Trophoblast cell (in vitro differentiated cells and primary cell): ENCODE data around the gene FOXP4.

Source experiments
- DNase-seq, 2 donors: peaks; one replicate each; pipeline ENCODE4 v3.0.0-alpha.2; 2016
- H2AFZ ChIP-seq: 2 replicates; pipeline ENCODE4 v1.6.1; 2013; ENCODE audit warnings: low read length, moderate library complexity, mild to moderate bottlenecking; ENCODE audit not compliant: insufficient read depth, poor library complexity
- H2AK5ac ChIP-seq: 2 replicates; pipeline ENCODE4 v1.6.1; 2013; ENCODE audit warnings: mild to moderate bottlenecking, low read length
- H2BK120ac ChIP-seq: 2 replicates; pipeline ENCODE4 v1.6.1; 2013; ENCODE audit warnings: low read length, mild to moderate bottlenecking, moderate library complexity; ENCODE audit not compliant: insufficient read depth, poor library complexity
- H2BK12ac ChIP-seq: 2 replicates; pipeline ENCODE4 v1.6.1; 2013; ENCODE audit warnings: mild to moderate bottlenecking, low read length, moderate library complexity
- H2BK5ac ChIP-seq: 2 replicates; pipeline ENCODE4 v1.6.1; 2013; ENCODE audit warnings: low read length, low read depth, moderate library complexity, mild to moderate bottlenecking; ENCODE audit not compliant: poor library complexity
- H3K14ac ChIP-seq: 2 replicates; pipeline ENCODE4 v1.6.1; 2013; ENCODE audit warnings: mild to moderate bottlenecking, low read length
- H3K18ac ChIP-seq: 2 replicates; pipeline ENCODE4 v1.6.1; 2013; ENCODE audit warnings: mild to moderate bottlenecking, low read length
- H3K23ac ChIP-seq: 2 replicates; pipeline ENCODE4 v1.6.1; 2013; ENCODE audit warnings: low read length
- H3K27ac ChIP-seq: 2 replicates; pipeline ENCODE4 v1.5.1; 2013; ENCODE audit warnings: low read depth, mild to moderate bottlenecking, inconsistent platforms, low read length, moderate library complexity
- H3K27me3 ChIP-seq: 2 replicates; pipeline ENCODE4 v1.6.1; 2013; ENCODE audit warnings: inconsistent platforms, mild to moderate bottlenecking, low read length, moderate library complexity; ENCODE audit not compliant: insufficient read depth
- H3K36me3 ChIP-seq, 2 experiments: 1 replicate in 1 of 2; 2 replicates in 1 of 2; pipeline ENCODE4 v1.6.1; 2013; ENCODE audit warnings: low read length in 2 of 2, mild to moderate bottlenecking in 2 of 2, moderate library complexity in 1 of 2; ENCODE audit not compliant: insufficient read depth in 2 of 2, control insufficient read depth in 1 of 2
- H3K4ac ChIP-seq: 2 replicates; pipeline ENCODE4 v1.6.1; 2013; ENCODE audit warnings: low read depth, mild to moderate bottlenecking, low read length, moderate library complexity
- H3K4me1 ChIP-seq, 2 experiments: 1 replicate in 1 of 2; 2 replicates in 1 of 2; pipeline ENCODE4 v1.6.1; 2013; ENCODE audit warnings: low read length in 2 of 2, mild to moderate bottlenecking in 2 of 2, moderate library complexity in 1 of 2; ENCODE audit not compliant: insufficient read depth in 2 of 2, control insufficient read depth in 1 of 2
- H3K4me2 ChIP-seq: 2 replicates; pipeline ENCODE4 v1.6.1; 2013; ENCODE audit warnings: inconsistent platforms, mild to moderate bottlenecking, low read length, moderate library complexity
- H3K4me3 ChIP-seq: 2 replicates; pipeline ENCODE4 v1.5.1; 2013; ENCODE audit warnings: mild to moderate bottlenecking, low read depth, low read length, inconsistent platforms
- H3K79me1 ChIP-seq: one replicate; pipeline ENCODE4 v1.6.1; 2013; ENCODE audit warnings: low read length
- H3K79me2 ChIP-seq: 2 replicates; pipeline ENCODE4 v1.6.1; 2013; ENCODE audit warnings: low read length, mild to moderate bottlenecking; ENCODE audit not compliant: control insufficient read depth, insufficient read depth, poor library complexity
- H3K9ac ChIP-seq: 2 replicates; pipeline ENCODE4 v1.6.1; 2013; ENCODE audit warnings: mild to moderate bottlenecking, low read length
- H3K9me3 ChIP-seq: 2 replicates; pipeline ENCODE4 v1.6.1; 2013; ENCODE audit warnings: low read depth, mild to moderate bottlenecking, control low read depth, inconsistent platforms, low read length; ENCODE audit not compliant: insufficient read depth
- H4K12ac ChIP-seq: 2 replicates; pipeline ENCODE4 v1.6.1; 2013; ENCODE audit warnings: low read depth, mild to moderate bottlenecking, low read length, moderate library complexity
- H4K8ac ChIP-seq: 2 replicates; pipeline ENCODE4 v1.6.1; 2013; ENCODE audit warnings: low read depth, mild to moderate bottlenecking, low read length, moderate library complexity
- H4K91ac ChIP-seq: one replicate; pipeline ENCODE4 v1.6.1; 2013; ENCODE audit warnings: low read depth, mild to moderate bottlenecking, low read length, moderate library complexity
- WGBS: extraction: QIAGEN DNeasy Blood & Tissue Kit; methylation state at CpG from one replicate; pipeline ENCODE4 v1.1.7; 2013; ENCODE audit warnings: missing lambda C conversion rate; ENCODE audit not compliant: insufficient read length, insufficient coverage; ENCODE audit errors: extremely low coverage; 5-methylcytosine and 5-hydroxymethylcytosine counted together

Gene FOXP4

DNA sequence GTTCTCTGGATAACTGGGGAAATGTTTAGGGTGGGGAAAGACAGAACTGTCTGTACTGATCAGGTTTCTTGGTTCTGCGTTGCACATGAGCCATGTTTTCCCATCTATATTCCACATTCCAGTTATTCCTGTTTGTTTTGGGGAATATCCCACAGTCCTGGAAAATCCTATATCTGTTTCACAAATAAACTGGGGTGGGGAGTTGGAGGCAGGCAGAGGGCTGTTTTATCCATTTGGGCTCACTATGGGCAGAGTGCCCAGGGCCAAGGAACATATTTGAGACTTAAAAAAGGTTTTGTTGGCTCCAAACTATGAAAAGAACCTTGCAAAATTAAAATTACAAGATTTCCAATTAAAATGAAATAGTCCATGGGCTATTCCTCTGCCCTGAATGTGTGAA is 21.5 kb downstream of the FOXP4 start:
- Histone ChIP-seq H3K14ac (no peak overlapping the region), H3K27me3 (no peaks in the 10 kb centered on the region), H3K18ac (no peak overlapping the region), H2BK12ac (no peak overlapping the region), H4K8ac (no peak overlapping the region), H3K79me2 (no peaks in the 10 kb centered on the region), H4K12ac (no peak overlapping the region), H3K36me3 (peaks cover 15 to 17% of the 10 kb centered on the region in 2 experiments), H4K91ac (no peak overlapping the region), H3K27ac (no peak overlapping the region), H3K4me2 (no peak overlapping the region), H2BK5ac (no peak overlapping the region), H3K23ac (no peak overlapping the region), H2AK5ac (no peak overlapping the region), H2AFZ (no peak overlapping the region), H3K9ac (no peak overlapping the region), H3K9me3 (no peaks in the 10 kb centered on the region), H2BK120ac (no peak overlapping the region), H3K4ac (no peak overlapping the region), H3K4me1 (peaks cover 10 to 16% of the 10 kb centered on the region in 2 experiments), H3K4me3 (no peak overlapping the region), H3K79me1 (no peaks in the 10 kb centered on the region)
- DNase-seq: no peak
- no CpG with 5 or more reads among the region's 1 CpG for WGBS

DNA sequence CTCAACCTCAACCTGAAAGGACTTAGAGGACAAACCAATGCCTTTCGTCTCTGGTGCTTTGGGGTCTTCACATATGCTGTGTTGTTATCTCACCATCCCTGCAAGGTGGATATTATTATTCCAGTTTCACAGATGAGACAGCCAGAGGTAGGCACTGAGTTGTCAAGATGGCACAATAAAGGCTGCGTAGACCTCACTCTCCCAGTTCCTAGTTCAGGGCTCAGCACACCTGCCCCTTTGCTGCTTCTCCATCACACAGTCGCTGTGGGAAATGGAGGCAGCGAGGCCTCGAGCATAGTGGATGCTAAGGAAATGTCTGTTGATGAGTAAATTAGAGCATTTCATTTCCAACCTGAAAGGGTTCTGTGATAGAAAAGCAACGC is 22.0 kb downstream of the FOXP4 start:
- DNase-seq: no peak

DNA sequence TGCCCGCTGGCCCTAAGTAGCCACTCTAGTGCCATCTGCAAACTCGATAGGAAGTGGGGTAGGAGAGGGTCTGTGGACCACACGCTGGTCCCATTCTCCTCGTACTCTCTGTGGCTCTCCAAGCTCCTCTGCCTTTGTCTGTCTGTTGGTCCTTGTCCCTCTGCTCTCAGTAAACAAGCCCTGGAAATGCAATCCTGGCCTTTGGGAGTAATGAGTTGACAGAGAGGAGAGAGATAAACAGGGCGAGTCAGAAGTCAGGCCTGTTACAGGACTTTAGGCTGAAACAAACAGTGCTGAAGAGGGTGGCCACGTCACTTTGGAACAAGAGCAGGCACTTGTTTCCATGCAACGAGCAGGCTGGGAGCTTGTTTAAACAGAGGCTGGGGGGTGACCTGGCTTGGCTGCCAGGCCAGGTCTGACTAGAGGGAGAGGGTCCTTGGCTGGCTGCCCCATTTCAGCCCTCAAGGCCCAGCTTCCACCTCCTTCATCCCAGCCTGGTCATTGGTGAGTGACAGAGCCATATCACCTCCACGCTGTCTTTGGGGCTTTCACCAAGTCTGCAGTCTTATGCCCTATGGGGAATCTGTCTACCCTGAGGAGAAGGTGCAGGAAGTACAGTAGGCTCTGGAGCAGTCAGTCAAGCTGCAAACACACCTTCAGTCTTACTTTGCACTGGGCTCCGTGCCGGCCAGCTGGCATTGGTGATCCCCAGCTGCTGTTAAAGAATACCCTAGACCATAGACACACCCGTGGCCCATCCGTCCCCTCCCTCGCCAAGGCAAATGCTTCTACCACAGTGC is 22.6 kb downstream of the FOXP4 start:
- no peak overlapping the region for H3K4ac ChIP-seq
- no peak overlapping the region for H2BK120ac ChIP-seq
- H4K12ac ChIP-seq: no peak overlapping the region
- H3K9ac ChIP-seq: no peak overlapping the region
- no peaks in the 10 kb centered on the region for H3K79me2 ChIP-seq
- no peak overlapping the region for H3K14ac ChIP-seq
- no peak overlapping the region for H2BK12ac ChIP-seq
- H3K4me2 ChIP-seq: no peak overlapping the region
- no peak overlapping the region for H2AFZ ChIP-seq
- H3K23ac ChIP-seq: no peak overlapping the region
- H3K4me1 ChIP-seq: peaks cover 10 to 16% of the 10 kb centered on the region in 2 experiments
- no peaks in the 10 kb centered on the region for H3K79me1 ChIP-seq
- H4K8ac ChIP-seq: no peak overlapping the region
- H2AK5ac ChIP-seq: no peak overlapping the region
- no peaks in the 10 kb centered on the region for H3K9me3 ChIP-seq
- H3K36me3 ChIP-seq: peaks cover 15 to 17% of the 10 kb centered on the region in 2 experiments
- WGBS: no CpG with 5 or more reads among the region's 13 CpGs
- no peak overlapping the region for H3K27ac ChIP-seq
- no peak for DNase-seq
- peak overlapping the region; percentile 21 for H3K18ac ChIP-seq
- H3K4me3 ChIP-seq: no peak overlapping the region
- H4K91ac ChIP-seq: no peak overlapping the region
- no peak overlapping the region for H2BK5ac ChIP-seq
- H3K27me3 ChIP-seq: no peaks in the 10 kb centered on the region

More for the DNA sequence above, 22.0 kb downstream of the FOXP4 start:
- H3K36me3 ChIP-seq: peaks cover 15 to 17% of the 10 kb centered on the region in 2 experiments
- H3K27me3 ChIP-seq: no peaks in the 10 kb centered on the region
- H3K79me1 ChIP-seq: no peaks in the 10 kb centered on the region
- H3K27ac ChIP-seq: no peak overlapping the region
- no peak overlapping the region for H3K4me2 ChIP-seq
- H3K79me2 ChIP-seq: no peaks in the 10 kb centered on the region
- H3K4me3 ChIP-seq: no peak overlapping the region
- H4K91ac ChIP-seq: no peak overlapping the region
- H3K9ac ChIP-seq: no peak overlapping the region
- H3K18ac ChIP-seq: no peak overlapping the region
- H2BK120ac ChIP-seq: no peak overlapping the region
- no CpG with 5 or more reads among the region's 6 CpGs for WGBS
- H3K4ac ChIP-seq: no peak overlapping the region
- no peak overlapping the region for H2BK5ac ChIP-seq
- no peak overlapping the region for H2AK5ac ChIP-seq
- no peak overlapping the region for H2AFZ ChIP-seq
- no peak overlapping the region for H2BK12ac ChIP-seq
- peaks cover 10 to 16% of the 10 kb centered on the region in 2 experiments for H3K4me1 ChIP-seq
- H3K14ac ChIP-seq: no peak overlapping the region
- no peak overlapping the region for H4K8ac ChIP-seq
- H4K12ac ChIP-seq: no peak overlapping the region
- H3K23ac ChIP-seq: no peak overlapping the region
- no peaks in the 10 kb centered on the region for H3K9me3 ChIP-seq

DNA sequence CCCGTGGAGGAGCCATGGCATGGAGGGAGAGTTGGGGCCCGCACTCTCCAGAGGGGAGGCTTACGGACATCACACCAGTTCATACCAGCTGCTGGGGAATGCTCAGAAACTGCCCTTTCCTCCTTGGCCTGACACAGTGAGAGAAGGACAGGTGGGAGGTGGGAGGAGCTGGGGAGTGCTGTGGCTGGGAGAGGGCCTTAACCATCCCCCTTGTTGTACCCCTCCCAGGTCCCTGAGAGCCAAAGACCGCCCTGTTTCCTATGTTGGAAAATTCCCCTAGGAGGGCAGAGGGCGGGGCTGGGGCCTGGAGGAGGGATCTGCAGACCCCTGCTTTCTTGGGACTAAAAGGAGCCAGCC is 24.1 kb downstream of the FOXP4 start:
- Histone ChIP-seq H4K12ac (no peak overlapping the region), H3K4me1 (peaks cover 12 to 16% of the 10 kb centered on the region in 2 experiments), H4K8ac (no peak overlapping the region), H2AFZ (no peak overlapping the region), H3K79me2 (no peaks in the 10 kb centered on the region), H3K79me1 (no peaks in the 10 kb centered on the region), H2AK5ac (no peak overlapping the region), H3K4me3 (no peak overlapping the region), H3K4me2 (no peak overlapping the region), H3K9ac (no peak overlapping the region), H3K27me3 (no peaks in the 10 kb centered on the region), H2BK120ac (no peak overlapping the region), H2BK12ac (no peak overlapping the region), H3K9me3 (no peaks in the 10 kb centered on the region), H2BK5ac (no peak overlapping the region), H3K36me3 (peaks cover 15 to 17% of the 10 kb centered on the region in 2 experiments), H3K23ac (no peak overlapping the region), H3K14ac (no peak overlapping the region), H3K18ac (no peak overlapping the region), H3K27ac (no peak overlapping the region), H3K4ac (no peak overlapping the region), H4K91ac (no peak overlapping the region)
- DNase-seq: no peak
- WGBS: no CpG with 5 or more reads among the region's 5 CpGs
